ENCODE measurements around the gene KPNA6. TPM values are rescaled to one million over a fixed set of nuclear protein-coding genes. Genes with fewer than 3 reads are reported as not detected.

KPNA6 gene
- total RNA-seq, 1 experiment from 2014 or later: 114 TPM

DNA sequence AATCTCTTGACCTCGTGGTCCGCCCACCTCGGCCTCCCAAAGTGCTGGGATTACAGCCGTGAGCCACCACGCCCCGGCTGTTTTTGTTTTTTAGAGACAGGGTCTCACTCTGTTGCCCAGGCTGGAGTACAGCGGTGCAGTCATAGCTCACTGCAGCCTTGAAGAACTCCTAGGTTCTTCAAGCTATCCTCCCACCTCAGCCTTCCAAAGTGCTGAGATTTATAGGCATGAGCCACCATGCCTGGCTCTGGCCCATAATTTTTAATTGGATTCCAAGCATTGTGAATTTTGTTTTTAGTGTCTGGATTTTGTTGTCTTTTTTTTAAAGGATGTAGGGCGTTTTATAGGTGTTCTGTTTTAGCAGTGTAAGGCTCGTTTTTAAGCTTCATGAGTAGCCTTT, 43.0 kb downstream of the KPNA6 start:
- no peak overlapping the region for H3T11ph ChIP-seq (ENCODE audit: low read length)
- Mint-ChIP-seq H3K27ac (no peak overlapping the region), H3K4me3 (no peak overlapping the region), H3K4me1 (peaks cover 7 to 13% of the 10 kb centered on the region in 2 experiments; a peak in 3 of 4 replicates), H3K27me3 (ENCODE audit: low read depth) (no peaks in the 10 kb centered on the region), H3K9me3 (no peaks in the 10 kb centered on the region; a peak in 1 of 5 replicates), H3K36me3 (ENCODE audit: insufficient read depth in 1 of 3, low read depth in 3 of 3) (peaks cover 4 to 10% (median 7%) of the 10 kb centered on the region in 3 experiments; a peak in 6 of 7 replicates)
- H3K23ac ChIP-seq (ENCODE audit: insufficient read length, low read depth, low read length): no peak overlapping the region
- no peak overlapping the region for H2BK15ac ChIP-seq (ENCODE audit: low read depth, low read length)
- no peak overlapping the region for H2BK120ac ChIP-seq (ENCODE audit: low read depth, low read length, poor library complexity, severe bottlenecking)
- no peaks in the 10 kb centered on the region for H3K9me3 ChIP-seq (ENCODE audit: control insufficient read depth, low read depth, low read length)
- no peaks in the 10 kb centered on the region for H3K4me1 ChIP-seq (ENCODE audit: insufficient read depth, low read length)
- H3K56ac ChIP-seq (ENCODE audit: insufficient read length, low read depth, low read length): no peak overlapping the region
- no peak overlapping the region for H2BK20ac ChIP-seq (ENCODE audit: low read depth, low read length, poor library complexity, severe bottlenecking)
- H2BK12ac ChIP-seq (ENCODE audit: insufficient read length, low read depth, low read length): no peak overlapping the region
- no peaks in the 10 kb centered on the region for H3K27me3 ChIP-seq (ENCODE audit: insufficient read depth, low read length)
- TF ChIP-seq, protein P1, sequence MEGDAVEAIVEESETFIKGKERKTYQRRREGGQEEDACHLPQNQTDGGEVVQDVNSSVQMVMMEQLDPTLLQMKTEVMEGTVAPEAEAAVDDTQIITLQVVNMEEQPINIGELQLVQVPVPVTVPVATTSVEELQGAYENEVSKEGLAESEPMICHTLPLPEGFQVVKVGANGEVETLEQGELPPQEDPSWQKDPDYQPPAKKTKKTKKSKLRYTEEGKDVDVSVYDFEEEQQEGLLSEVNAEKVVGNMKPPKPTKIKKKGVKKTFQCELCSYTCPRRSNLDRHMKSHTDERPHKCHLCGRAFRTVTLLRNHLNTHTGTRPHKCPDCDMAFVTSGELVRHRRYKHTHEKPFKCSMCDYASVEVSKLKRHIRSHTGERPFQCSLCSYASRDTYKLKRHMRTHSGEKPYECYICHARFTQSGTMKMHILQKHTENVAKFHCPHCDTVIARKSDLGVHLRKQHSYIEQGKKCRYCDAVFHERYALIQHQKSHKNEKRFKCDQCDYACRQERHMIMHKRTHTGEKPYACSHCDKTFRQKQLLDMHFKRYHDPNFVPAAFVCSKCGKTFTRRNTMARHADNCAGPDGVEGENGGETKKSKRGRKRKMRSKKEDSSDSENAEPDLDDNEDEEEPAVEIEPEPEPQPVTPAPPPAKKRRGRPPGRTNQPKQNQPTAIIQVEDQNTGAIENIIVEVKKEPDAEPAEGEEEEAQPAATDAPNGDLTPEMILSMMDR (conservative IDR thresholded peaks at IDR 0.05): no peak
- no peak overlapping the region for H2BK5ac ChIP-seq (ENCODE audit: insufficient read length, low read length)
- H3K79me2 ChIP-seq (ENCODE audit: insufficient read depth, low read length): peaks cover 2% of the 10 kb centered on the region; the same call in 1 of the 2 replicates
- DNase-seq: no peak
- H3K18ac ChIP-seq (ENCODE audit: insufficient read length, low read depth, low read length): no peak overlapping the region
- no peak overlapping the region for H4K91ac ChIP-seq (ENCODE audit: insufficient read length, low read depth, low read length)
- no peaks in the 10 kb centered on the region for H4K20me1 ChIP-seq (ENCODE audit: control insufficient read depth, insufficient read depth, insufficient read length)
- no peak overlapping the region for H3K27ac ChIP-seq (ENCODE audit: insufficient read length, low read depth, low read length)
- no peak overlapping the region for H4K5ac ChIP-seq (ENCODE audit: insufficient read length, low read depth, low read length)
- WGBS (ENCODE audit: extremely low coverage, insufficient read length, low lambda C conversion rate): no CpG with 5 or more reads among the region's 9 CpGs
- H2AK5ac ChIP-seq (ENCODE audit: insufficient read length, low read length): no peak overlapping the region
- H3K79me1 ChIP-seq (ENCODE audit: insufficient read depth, low read depth, low read length, poor library complexity, severe bottlenecking): peaks cover 8% of the 10 kb centered on the region
- no peaks in the 10 kb centered on the region for H3K23me2 ChIP-seq (ENCODE audit: insufficient read length, low read depth, low read length, poor library complexity, severe bottlenecking)
- H3K4me2 ChIP-seq (ENCODE audit: insufficient read depth, insufficient read length, low read length): no peak overlapping the region
- no peak overlapping the region for H2AFZ ChIP-seq (ENCODE audit: low read length)
- H4K8ac ChIP-seq (replicated peaks; ENCODE audit: insufficient read length, low read depth, low read length): no peak overlapping the region
- no peak overlapping the region for H3K9ac ChIP-seq (ENCODE audit: extremely low read depth, insufficient read length, low read length)
- no peak overlapping the region for H3K14ac ChIP-seq (ENCODE audit: insufficient read depth, low read length)
- no peak overlapping the region for H3K4ac ChIP-seq (ENCODE audit: low read depth, low read length)

All from H9 (cell line).